ENCODE data around the gene SEC61A2.

The SEC61A2 gene

GRCh38 chr10:12129222-12130111 lies at the start of gene SEC61A2:
SEC61A2 (plus strand) TSS chr10:12129677; CDS start chr10:12129788, 111 bp downstream.
- TF ChIP-seq EZH2 (optimal IDR thresholded peaks at IDR 0.05; ENCODE audit: low read depth, low read length) (no peak), CTCF (IDR thresholded peaks at IDR 0.05; ENCODE audit: low read length) (no peak), EZH2phosphoT487 (IDR thresholded peaks at IDR 0.05; ENCODE audit: low read length) (no peak)
- H3K27ac ChIP-seq (ENCODE audit: low read length), result peak within 1 kb of the TSS; percentile 82; the same call in 1 of the 2 replicates
- H3K9me2 ChIP-seq (replicated peaks; ENCODE audit: insufficient read depth, low read length), result no peaks in the 10 kb centered on the region
- H2AFZ ChIP-seq (ENCODE audit: low read length), result peak within 1 kb of the TSS; percentile 93
- peak within 1 kb of the TSS; percentile 82 for H3K9ac ChIP-seq (ENCODE audit: low read length)
- peak within 1 kb of the TSS; percentile 81 for H3K4me3 ChIP-seq (ENCODE audit: low read length)
- no peaks in the 10 kb centered on the region for H3K4me1 ChIP-seq (ENCODE audit: low read length)
- H3K9me3 ChIP-seq (replicated peaks; ENCODE audit: insufficient read depth, low read length), result no peaks in the 10 kb centered on the region
- no peaks in the 10 kb centered on the region; the same call in 1 of the 2 replicates for H3F3A ChIP-seq (ENCODE audit: insufficient read depth, low read length)
- no peaks in the 10 kb centered on the region for H3K27me3 ChIP-seq (replicated peaks; ENCODE audit: insufficient read depth, low read length)
- H3K36me3 ChIP-seq (replicated peaks; ENCODE audit: insufficient read depth, low read length), result no peaks in the 10 kb centered on the region
- H4K20me1 ChIP-seq (ENCODE audit: insufficient read depth, low read length), result no peaks in the 10 kb centered on the region
- H3K4me2 ChIP-seq (ENCODE audit: low read depth, low read length), result peak within 1 kb of the TSS; percentile 86
- peaks cover 17% of the 10 kb centered on the region for H3K79me2 ChIP-seq (ENCODE audit: low read length)
- peak; percentile 97 for DNase-seq

- Histone ChIP-seq H2AFZ (ENCODE audit: low read length) (no peak overlapping the region), H4K20me1 (ENCODE audit: insufficient read depth, low read length) (no peaks in the 10 kb centered on the region), H3K4me3 (ENCODE audit: low read length) (no peak overlapping the region), H3K36me3 (replicated peaks; ENCODE audit: insufficient read depth, low read length) (no peaks in the 10 kb centered on the region), H3K79me2 (ENCODE audit: low read length) (no peaks in the 10 kb centered on the region), H3K9ac (ENCODE audit: low read length) (no peak overlapping the region), H3K9me3 (replicated peaks; ENCODE audit: insufficient read depth, low read length) (no peaks in the 10 kb centered on the region), H3K9me2 (replicated peaks; ENCODE audit: insufficient read depth, low read length) (no peaks in the 10 kb centered on the region), H3K4me1 (ENCODE audit: low read length) (no peaks in the 10 kb centered on the region), H3K27me3 (replicated peaks; ENCODE audit: insufficient read depth, low read length) (no peaks in the 10 kb centered on the region), H3F3A (ENCODE audit: insufficient read depth, low read length) (no peaks in the 10 kb centered on the region), H3K4me2 (ENCODE audit: low read depth, low read length) (no peak overlapping the region), H3K27ac (ENCODE audit: low read length) (no peak overlapping the region)
- TF ChIP-seq EZH2 (optimal IDR thresholded peaks at IDR 0.05; ENCODE audit: low read depth, low read length) (no peak), EZH2phosphoT487 (IDR thresholded peaks at IDR 0.05; ENCODE audit: low read length) (no peak), CTCF (IDR thresholded peaks at IDR 0.05; ENCODE audit: low read length) (no peak)
- no peak for DNase-seq
These were observed 48.0 kb upstream of the SEC61A2 start for GRCh38 chr10:12081470-12081869.

- TF ChIP-seq CTCF (IDR thresholded peaks at IDR 0.05; ENCODE audit: low read length) (no peak), EZH2 (optimal IDR thresholded peaks at IDR 0.05; ENCODE audit: low read depth, low read length) (no peak), EZH2phosphoT487 (IDR thresholded peaks at IDR 0.05; ENCODE audit: low read length) (no peak)
- H3K36me3 ChIP-seq (replicated peaks; ENCODE audit: insufficient read depth, low read length), result no peaks in the 10 kb centered on the region
These were observed 47.5 kb upstream of the SEC61A2 start for GRCh38 chr10:12081879-12082557.

More at GRCh38 chr10:12081879-12082557, 47.5 kb upstream of the SEC61A2 start:
- no peaks in the 10 kb centered on the region for H3K79me2 ChIP-seq (ENCODE audit: low read length)
- no peaks in the 10 kb centered on the region for H3K9me2 ChIP-seq (replicated peaks; ENCODE audit: insufficient read depth, low read length)
- H3K27me3 ChIP-seq (replicated peaks; ENCODE audit: insufficient read depth, low read length), result no peaks in the 10 kb centered on the region
- no peaks in the 10 kb centered on the region for H4K20me1 ChIP-seq (ENCODE audit: insufficient read depth, low read length)
- no peaks in the 10 kb centered on the region for H3K9me3 ChIP-seq (replicated peaks; ENCODE audit: insufficient read depth, low read length)
- H3K27ac ChIP-seq (ENCODE audit: low read length), result no peak overlapping the region
- no peak overlapping the region for H2AFZ ChIP-seq (ENCODE audit: low read length)
- H3K4me3 ChIP-seq (ENCODE audit: low read length), result no peak overlapping the region
- H3K9ac ChIP-seq (ENCODE audit: low read length), result no peak overlapping the region
- H3K4me2 ChIP-seq (ENCODE audit: low read depth, low read length), result no peak overlapping the region
- no peaks in the 10 kb centered on the region for H3K4me1 ChIP-seq (ENCODE audit: low read length)
- no peaks in the 10 kb centered on the region for H3F3A ChIP-seq (ENCODE audit: insufficient read depth, low read length)
- DNase-seq, result no peak

Data from MM.1S (cell line).